Measurements from ENCODE around the gene IFT43. TPM values are rescaled to one million over a fixed set of nuclear protein-coding genes. Genes with fewer than 3 reads are reported as not detected.

Gene IFT43
- polyA plus RNA-seq, 1 donor = 24.3 TPM

DNA sequence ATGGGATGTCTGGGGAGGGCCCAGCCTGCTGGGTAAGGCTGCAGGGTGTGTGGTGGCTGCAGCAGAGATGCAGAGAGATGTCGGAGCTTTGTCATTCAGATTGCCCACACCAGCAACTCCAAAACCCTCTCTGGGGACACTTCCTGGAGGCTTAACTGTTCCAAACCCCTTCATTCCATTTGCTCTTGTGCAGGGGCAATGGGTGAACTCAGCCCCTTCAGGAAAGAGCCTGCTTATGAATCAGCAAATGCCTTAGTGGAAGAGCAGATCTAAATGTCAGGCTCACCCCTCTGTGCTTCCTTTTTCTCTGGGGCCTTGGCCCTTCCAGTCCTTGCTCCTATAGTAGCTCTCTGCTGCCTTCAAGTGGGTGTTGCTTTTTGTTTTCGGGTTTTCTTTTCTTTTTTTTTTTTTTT lies 129.5 kb downstream of the IFT43 start:
- DNase-seq = no peak

DNA sequence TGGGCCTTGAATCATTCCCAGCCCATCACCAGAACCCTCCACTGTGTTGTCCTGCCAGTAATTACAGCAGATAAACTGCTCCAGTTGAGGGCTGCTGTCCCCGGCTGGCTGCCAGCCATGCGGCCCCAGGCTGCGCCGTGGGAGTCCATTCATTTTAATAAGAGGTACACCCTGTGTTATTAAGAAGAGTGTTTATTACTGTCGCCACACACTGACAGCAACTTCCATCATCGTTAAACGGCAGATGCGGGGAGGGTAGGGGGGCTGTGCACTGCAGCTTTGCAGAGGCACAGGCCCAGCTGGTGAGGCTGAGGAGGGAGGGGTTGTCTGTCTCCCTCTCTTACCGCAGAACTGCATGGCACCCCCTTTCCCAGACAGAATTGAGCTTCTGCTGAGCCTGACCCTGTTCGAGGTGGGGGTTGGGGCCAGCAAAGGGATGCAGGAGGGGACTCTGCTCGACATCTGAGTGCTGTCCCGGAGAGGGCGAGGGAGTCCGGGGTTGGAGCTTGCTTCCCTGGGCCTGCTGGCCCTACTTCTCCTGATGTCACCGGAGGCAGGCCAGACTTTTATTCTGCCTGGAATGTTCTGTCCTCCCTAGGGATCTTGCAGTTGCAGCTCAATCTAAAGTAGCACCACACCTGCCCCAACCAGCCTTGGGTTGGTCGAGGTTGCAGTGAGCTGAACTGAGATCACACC lies 132.4 kb downstream of the IFT43 start:
- no peak for DNase-seq

DNA sequence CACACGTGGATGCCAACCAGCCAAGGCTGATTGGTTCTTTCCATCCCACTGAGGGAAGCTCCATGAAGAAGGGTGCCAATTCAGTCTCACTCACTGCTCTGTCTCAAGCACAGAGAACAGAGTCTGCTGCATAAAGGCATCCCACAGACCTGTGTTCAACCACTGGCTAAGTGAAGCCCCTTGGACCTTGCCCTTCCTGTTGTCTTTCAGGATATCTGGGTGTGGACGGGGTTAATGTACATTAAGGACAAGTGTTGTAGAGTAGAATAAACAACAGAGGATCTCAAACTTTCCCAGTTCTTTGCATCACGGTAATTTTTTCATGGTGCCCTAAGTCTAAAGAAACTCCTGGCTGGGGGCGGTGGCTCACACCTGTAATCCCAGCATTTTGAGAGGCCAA lies 133.0 kb downstream of the IFT43 start:
- DNase-seq = no peak

DNA sequence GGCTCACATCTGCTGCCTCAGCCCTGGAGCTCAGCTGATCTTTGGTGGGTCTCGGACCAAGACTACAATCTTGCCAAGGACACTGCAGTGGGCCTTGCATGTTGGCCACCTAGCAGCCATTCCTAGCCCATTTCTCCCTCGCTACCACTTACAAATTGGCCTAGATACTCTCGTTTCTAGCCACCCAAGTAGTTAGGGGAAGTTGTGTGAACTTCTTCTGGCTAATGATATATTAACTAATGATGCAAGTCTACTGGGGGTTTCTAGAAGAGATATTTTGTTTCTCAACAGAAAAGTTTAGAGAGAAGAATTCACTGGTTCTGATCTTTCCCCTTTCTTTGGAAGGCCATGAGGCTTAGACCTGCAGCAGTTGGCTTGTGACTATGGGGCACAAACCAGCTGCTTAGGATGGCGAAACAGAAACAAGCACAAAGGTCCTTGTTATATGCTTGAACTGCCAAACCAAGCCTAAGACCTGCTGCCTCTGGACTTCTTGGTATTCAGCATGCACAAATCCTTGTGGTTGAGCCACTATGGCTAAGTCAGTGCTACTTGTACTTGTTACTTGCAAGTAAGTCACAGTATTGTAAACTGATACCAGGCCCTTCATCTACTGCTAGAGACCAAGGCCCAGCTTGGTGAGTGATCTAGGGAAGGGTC lies 135.7 kb downstream of the IFT43 start:
- no peak for DNase-seq

DNA sequence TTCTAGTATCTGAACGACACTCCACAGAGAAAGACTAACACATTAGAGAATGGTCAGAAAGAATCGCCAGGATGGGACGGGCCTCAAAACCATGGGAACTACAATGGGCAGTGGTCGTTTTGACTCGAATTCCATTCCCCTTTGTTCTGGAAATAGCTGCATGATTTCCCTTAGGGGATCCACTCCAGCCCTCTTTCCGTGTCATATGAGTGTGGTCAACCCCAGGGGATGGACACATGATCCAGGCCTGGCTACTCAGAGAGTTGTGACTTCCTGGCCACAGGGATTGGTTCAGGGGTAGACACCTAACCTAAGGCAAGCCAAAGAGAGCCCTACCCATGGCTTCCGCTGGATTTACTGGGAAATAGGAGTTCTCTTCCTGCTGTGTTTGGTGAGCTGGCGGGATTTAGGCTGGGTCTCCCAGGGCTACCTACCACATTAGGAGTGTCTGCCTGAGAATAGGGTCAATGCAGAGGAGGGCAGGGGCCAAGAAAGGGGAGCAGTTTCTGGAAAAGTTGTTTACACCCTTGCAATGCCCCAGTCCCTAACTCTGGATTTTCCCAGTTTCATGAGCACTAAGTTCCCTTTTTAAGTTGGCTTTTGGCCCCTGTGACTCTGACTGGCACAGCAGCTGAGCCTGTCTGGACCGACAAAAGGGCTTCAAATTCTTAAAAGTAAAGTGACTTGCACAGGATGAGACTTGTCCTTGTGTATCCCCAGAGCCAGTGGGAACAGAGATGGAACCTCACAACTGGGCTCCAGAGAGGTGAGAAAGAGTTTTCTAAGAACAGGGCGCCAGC lies 138.1 kb downstream of the IFT43 start:
- no peak for DNase-seq

DNA sequence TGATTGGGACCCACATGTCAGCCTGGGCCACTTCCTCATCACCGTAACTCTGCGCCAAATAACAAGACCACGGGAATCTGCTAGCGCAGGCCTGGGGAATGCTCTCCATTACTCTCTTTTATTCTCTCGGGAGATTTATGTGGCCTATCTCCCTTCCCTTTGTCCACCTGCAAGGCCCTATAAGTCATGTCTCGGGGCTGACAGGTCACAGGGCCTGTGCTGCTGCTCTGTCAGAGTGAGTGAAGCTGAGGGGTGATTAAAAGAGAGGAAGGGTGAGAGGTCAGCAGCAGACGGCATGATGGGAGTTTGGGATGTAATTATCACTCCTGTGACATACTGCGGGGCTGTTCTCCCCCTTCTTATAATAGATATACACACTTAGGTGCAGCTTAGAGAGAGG lies 139.9 kb downstream of the IFT43 start:
- DNase-seq = no peak

DNA sequence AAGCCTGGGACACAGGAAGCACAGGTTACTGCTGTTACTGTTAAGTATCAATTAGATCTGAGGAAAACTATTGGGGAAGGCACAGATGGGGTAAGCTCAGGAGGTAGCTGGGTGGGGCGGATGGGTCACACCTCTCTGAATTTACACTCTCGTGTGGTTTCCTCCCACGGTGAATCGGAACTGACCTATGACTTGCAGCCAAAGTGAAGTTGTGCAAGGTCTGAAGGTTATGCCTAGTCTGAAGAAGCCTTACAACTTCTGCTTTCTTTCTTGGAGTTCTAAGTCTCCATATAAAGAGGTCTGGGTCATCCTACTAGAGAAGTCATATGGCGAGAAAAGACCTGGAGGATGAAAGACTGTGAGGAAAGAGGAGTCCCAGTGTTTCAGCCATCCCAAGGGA lies 140.5 kb downstream of the IFT43 start:
- no peak for DNase-seq

DNA sequence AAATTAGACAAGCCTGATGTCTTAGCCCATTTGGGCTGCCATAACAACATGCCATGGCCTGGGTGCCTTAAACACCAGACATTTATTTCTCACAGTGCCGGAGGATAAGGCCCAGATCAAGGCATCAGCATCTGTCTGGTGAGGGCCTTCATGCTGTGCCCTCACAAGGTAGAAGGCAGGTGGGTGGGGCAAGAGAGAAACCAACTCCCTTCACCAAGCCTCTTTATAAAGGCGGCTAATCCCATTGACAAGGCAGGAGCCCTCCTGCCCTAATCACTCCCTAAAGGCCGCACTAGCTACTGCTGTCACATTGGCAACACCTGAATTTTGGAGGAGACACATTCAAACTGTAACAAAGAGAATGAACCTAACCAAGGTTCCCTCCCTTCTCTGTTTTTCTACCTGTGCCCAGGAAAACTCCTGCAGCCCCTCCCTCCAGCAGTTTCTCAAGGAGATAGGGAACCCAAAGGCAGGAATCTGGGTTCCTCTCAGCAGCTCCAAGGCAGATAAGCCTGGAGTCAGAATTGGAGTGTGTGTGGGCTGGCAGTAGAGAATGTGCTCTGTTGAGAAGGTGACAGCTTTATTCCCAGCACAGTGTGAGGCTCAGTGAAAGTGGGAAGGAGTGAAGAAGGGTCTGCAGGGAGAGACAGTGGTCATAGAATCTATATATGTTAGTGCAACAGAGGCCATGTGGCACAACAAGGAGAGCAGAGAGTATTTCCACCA lies 144.5 kb downstream of the IFT43 start:
- DNase-seq = no peak

DNA sequence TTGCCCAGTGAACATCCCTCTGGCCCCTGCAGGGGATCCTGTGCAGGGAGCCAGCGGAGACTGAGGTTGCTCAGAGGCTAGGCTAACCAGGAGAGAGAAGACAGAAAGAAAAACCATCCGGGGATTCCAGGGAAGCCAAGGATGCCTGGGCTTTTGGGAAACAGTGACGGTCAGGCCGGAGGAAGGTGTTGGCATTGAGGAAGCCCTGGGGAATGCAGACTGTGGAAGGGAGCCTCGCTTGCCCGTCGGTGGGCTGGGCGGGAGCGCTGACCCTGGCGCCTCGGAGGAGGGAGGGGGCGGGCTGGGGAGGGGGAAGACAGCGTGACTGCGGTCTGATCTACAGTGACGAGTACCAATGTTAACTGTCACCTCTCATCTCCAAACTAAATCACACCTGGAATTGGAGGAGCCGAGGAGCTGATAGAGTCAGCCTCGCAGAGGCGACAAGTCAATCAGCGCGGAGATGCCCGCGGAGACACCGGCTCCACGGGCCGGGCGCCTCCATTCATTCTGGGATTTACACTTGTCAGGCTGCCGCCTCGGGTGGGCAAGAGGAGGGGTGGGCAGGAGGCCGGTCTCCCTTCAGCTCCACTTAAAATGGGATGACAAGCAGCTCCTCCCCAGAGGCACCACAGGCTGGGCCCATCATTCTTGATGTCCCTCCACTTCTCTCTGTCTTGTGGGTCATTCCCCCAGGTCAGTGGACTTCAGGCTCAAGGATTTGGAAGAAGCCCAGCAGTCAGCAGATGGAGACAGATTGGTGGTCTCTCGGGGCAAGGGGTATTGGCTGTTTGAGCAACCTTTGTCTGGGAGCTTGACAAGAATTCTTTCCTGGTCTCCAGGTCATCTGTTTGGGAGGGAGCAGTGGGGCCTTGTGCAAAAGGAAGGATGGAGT lies 145.8 kb downstream of the IFT43 start:
- DNase-seq = no peak

DNA sequence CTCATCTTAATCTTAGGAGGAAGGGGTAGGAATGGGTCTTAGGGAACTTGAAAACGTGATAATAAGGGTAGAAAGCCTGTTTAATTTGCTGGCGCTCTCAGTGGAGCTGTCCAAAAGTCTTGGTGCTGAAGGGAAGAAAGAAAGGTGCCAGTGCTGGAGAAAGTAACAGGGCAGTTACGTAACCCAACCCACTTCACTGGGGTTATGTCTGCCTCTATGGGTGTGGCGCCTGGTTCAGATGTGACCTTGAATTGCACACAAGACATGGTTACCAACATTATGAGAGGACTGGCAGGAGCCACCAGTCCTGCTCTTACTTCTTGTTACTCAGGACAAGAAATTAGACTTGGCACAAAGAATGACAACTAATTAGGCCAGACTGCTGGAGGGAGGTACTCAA lies 147.5 kb downstream of the IFT43 start:
- peak; percentile 41 for DNase-seq

Other genes starting within 250 kb of the IFT43 start
- gene TGFB3, start 3.8 kb upstream of the IFT43 start, polyA plus RNA-seq (ENCODE audit: insufficient read length) = 86.8 TPM
- gene GPATCH2L, start 166.2 kb downstream of the IFT43 start, polyA plus RNA-seq (ENCODE audit: insufficient read length) = 23.0 TPM

All from hindlimb muscle (tissue), 1 donor.